ENCODE data around the gene CRK. TPM values are rescaled to one million over a fixed set of nuclear protein-coding genes. Genes with fewer than 3 reads are reported as not detected.
A peak's percentile ranks its signal among the peaks of the same experiment; 100 is the strongest.

The CRK gene
- total RNA-seq, 3 donors from 2014 or later (not counting 1 experiment from before 2014, with no cell fraction given): 15.9 to 19.6 (median 16.7) TPM

DNA sequence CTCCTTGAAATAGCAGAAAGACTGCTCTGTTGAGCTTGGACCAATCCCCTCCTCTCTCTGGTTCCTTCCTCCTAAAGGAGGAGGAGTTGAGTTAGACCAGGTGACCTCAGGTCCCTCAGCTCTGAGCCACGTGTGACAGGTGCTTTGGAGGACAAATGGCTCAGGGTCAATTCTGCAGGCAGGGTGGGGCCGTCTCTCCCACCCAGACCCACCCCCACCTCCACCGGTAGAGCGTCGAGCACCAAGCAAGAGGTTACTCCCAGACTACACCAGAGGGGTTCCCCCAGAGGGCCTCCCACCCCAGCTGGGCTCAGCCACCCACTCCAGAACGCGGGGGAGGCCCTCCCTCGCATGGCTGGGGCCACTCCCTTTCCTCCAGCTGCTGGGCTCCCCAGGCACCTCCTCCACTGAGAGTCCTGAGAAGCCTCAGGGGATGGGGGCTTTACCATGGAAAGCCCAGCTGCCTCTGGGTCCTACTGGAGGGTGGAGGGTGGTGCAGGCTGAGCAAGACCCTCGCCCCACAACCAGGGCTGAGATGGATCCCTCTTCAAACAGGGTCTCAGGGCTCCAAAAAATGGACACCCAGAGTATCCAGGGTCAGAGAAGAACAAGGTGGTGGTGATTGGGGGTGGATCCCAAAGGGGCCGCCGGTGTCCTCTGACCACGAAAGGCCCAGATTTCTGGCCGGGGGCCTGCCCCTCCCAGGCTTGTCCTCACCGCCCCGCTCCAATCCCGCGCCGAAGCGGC lies 28.8 kb upstream of the CRK start:
- no peaks in the 10 kb centered on the region for H3K9me3 ChIP-seq (ENCODE audit: control insufficient read depth, insufficient read depth, low read length)
- H3K36me3 ChIP-seq (ENCODE audit: control insufficient read depth, insufficient read depth, low read length): no peaks in the 10 kb centered on the region
- H3K27me3 Mint-ChIP-seq (ENCODE audit: low read depth in 2 of 2): peaks cover 6 to 18% of the 10 kb centered on the region in 2 donors
- peaks cover 0 to 15% of the 10 kb centered on the region in 2 donors for H3K4me1 Mint-ChIP-seq
- TF ChIP-seq, protein P1, sequence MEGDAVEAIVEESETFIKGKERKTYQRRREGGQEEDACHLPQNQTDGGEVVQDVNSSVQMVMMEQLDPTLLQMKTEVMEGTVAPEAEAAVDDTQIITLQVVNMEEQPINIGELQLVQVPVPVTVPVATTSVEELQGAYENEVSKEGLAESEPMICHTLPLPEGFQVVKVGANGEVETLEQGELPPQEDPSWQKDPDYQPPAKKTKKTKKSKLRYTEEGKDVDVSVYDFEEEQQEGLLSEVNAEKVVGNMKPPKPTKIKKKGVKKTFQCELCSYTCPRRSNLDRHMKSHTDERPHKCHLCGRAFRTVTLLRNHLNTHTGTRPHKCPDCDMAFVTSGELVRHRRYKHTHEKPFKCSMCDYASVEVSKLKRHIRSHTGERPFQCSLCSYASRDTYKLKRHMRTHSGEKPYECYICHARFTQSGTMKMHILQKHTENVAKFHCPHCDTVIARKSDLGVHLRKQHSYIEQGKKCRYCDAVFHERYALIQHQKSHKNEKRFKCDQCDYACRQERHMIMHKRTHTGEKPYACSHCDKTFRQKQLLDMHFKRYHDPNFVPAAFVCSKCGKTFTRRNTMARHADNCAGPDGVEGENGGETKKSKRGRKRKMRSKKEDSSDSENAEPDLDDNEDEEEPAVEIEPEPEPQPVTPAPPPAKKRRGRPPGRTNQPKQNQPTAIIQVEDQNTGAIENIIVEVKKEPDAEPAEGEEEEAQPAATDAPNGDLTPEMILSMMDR (IDR thresholded peaks at IDR 0.05): no peak
- H3K36me3 Mint-ChIP-seq: no peaks in the 10 kb centered on the region
- intact Hi-C loops (cut with micrococcal nuclease): no loop called here
- peaks cover 39% of the 10 kb centered on the region for H3K4me1 ChIP-seq (ENCODE audit: control insufficient read depth, insufficient read depth, low read length)
- H3K27me3 ChIP-seq (ENCODE audit: control insufficient read depth, insufficient read depth, low read length): peaks cover 14% of the 10 kb centered on the region
- peak overlapping the region; percentile 23 for H3K27ac ChIP-seq (ENCODE audit: low read length)
- peak overlapping the region in 1 of 2 donors; percentile 57 for H3K27ac Mint-ChIP-seq
- peak overlapping the region; percentile 73 for H3K4me3 Mint-ChIP-seq
- peak; percentile 14 to 46 (median 25) for ATAC-seq
- peak overlapping the region; percentile 16 for H3K4me3 ChIP-seq (ENCODE audit: low read length)
- H3K9me3 Mint-ChIP-seq: no peaks in the 10 kb centered on the region
- DNase-seq: peak in 1 of 2 donors; percentile 79
- 1% methylated on average over 15 of the region's 19 CpGs for WGBS (ENCODE audit: insufficient coverage)

DNA sequence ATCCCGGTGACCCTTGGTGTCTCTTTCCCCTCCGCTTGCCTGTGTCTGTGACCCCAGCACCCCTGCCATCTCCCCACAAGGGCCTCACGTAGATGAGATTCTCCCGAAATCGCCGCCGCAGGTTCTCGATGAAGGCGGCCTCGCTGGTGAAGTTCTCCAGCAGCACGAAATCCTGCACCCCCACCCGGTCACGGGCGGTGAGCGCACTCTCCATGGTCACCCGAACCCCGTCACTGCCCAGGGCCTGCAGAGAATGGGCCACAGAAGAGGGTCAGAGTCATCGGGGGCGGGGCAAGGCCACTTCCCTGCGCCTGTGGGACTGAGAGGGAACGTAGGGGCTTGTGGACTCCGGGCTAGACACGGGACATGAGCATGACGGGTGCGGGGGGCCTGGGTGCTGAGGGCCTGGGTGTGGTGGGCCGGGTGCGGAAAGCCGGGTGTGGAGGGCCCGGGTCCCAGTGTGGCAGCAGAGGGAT lies 28.1 kb upstream of the CRK start:
- Mint-ChIP-seq H3K27me3 (ENCODE audit: low read depth in 2 of 2) (peaks cover 6 to 18% of the 10 kb centered on the region in 2 donors), H3K4me3 (peak overlapping the region; percentile 69), H3K27ac (peak overlapping the region in 1 of 2 donors; percentile 57), H3K36me3 (no peaks in the 10 kb centered on the region), H3K4me1 (peaks cover 0 to 15% of the 10 kb centered on the region in 2 donors), H3K9me3 (no peaks in the 10 kb centered on the region)
- Histone ChIP-seq H3K4me3 (ENCODE audit: low read length) (no peak overlapping the region), H3K4me1 (ENCODE audit: control insufficient read depth, insufficient read depth, low read length) (peaks cover 39% of the 10 kb centered on the region), H3K36me3 (ENCODE audit: control insufficient read depth, insufficient read depth, low read length) (no peaks in the 10 kb centered on the region), H3K27me3 (ENCODE audit: control insufficient read depth, insufficient read depth, low read length) (peaks cover 14% of the 10 kb centered on the region), H3K9me3 (ENCODE audit: control insufficient read depth, insufficient read depth, low read length) (no peaks in the 10 kb centered on the region), H3K27ac (ENCODE audit: low read length) (no peak overlapping the region)
- ATAC-seq (no peak), DNase-seq (no peak)
- WGBS (ENCODE audit: insufficient coverage): 96% methylated on average over 29 of the region's 29 CpGs
- intact Hi-C loops (cut with micrococcal nuclease): no loop called here
- TF ChIP-seq, protein P1 (IDR thresholded peaks at IDR 0.05): no peak

- H3K4me3 Mint-ChIP-seq: no peak overlapping the region
- H3K27ac Mint-ChIP-seq: no peak overlapping the region
- 97% methylated on average over 19 of the region's 20 CpGs for WGBS (ENCODE audit: insufficient coverage)
Observed at GRCh38 chr17:1482680-1483079, 26.6 kb upstream of the CRK start.

More at GRCh38 chr17:1482680-1483079, 26.6 kb upstream of the CRK start:
- peaks cover 7% of the 10 kb centered on the region for H3K27me3 ChIP-seq (ENCODE audit: control insufficient read depth, insufficient read depth, low read length)
- H3K27ac ChIP-seq (ENCODE audit: low read length): no peak overlapping the region
- H3K27me3 Mint-ChIP-seq (ENCODE audit: low read depth in 2 of 2): peaks cover 9 to 18% of the 10 kb centered on the region in 2 donors
- DNase-seq (no peak), ATAC-seq (no peak)
- no peaks in the 10 kb centered on the region for H3K9me3 Mint-ChIP-seq
- no peak overlapping the region for H3K4me3 ChIP-seq (ENCODE audit: low read length)
- intact Hi-C loops (cut with micrococcal nuclease): no loop called here
- H3K36me3 Mint-ChIP-seq: no peaks in the 10 kb centered on the region
- H3K9me3 ChIP-seq (ENCODE audit: control insufficient read depth, insufficient read depth, low read length): no peaks in the 10 kb centered on the region
- H3K4me1 ChIP-seq (ENCODE audit: control insufficient read depth, insufficient read depth, low read length): peaks cover 28% of the 10 kb centered on the region
- TF ChIP-seq, protein P1 (IDR thresholded peaks at IDR 0.05): no peak
- H3K36me3 ChIP-seq (ENCODE audit: control insufficient read depth, insufficient read depth, low read length): no peaks in the 10 kb centered on the region
- H3K4me1 Mint-ChIP-seq: peaks cover 0 to 13% of the 10 kb centered on the region in 2 donors
